HG02610 (cell line): ENCODE measurements around the gene SLC6A5.
"Not testable (repeated sequence)": the region's sequence is repeated elsewhere in the genome, so short reads cannot be mapped to it uniquely, and the experiment has no call there.

ENCODE experiments used
- ATAC-seq: cut with Tn5 transposase; IDR thresholded peaks from one replicate; pipeline ENCODE4 v1.9.1; 2021; ENCODE audit warnings: mild to moderate bottlenecking, moderate library complexity; ENCODE audit not compliant: unreplicated experiment

Gene SLC6A5

DNA sequence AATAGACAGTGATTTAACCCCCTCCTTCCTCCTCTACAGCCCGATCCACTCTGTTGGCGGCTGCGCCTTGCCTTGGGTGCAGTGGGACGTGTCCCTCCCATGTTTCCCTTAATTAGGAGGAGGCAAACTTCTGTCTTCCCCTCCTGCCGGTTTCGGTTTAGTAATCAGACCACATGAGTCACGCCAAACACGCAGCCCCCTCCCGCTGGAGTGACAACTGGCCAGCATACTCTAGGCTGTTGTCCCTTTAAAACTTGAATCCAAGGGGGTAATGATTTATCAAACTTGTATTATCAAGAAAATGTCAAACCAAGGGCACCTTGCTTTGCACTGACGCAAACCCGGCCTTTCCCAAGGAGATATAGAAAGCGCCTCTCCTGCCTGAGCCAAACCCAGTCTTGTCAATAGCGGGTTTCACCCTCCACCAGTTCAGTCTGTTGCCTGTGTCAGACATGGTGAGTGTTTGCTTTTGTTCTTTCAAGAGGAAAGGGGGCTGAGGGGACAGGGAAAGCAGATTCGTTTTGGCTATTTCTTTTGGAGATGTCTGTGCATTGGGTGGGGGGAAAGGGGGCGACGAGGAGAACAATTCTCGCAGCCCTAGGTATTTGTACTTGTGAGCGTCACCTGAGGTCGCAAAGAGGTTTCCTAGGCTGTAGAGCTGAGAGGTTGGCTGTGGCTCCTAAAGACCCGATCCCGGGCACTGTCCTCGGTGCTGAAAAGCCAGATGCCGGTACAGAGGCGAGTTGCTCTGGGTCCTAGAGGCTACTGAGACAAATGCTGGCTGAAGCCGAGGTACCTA lies at the start of gene SLC6A5:
SLC6A5 (plus strand) TSS at position 388 of the 799 bp plus-strand sequence; CDS start at position 453, 65 bp downstream.
- ATAC-seq = no peak

DNA sequence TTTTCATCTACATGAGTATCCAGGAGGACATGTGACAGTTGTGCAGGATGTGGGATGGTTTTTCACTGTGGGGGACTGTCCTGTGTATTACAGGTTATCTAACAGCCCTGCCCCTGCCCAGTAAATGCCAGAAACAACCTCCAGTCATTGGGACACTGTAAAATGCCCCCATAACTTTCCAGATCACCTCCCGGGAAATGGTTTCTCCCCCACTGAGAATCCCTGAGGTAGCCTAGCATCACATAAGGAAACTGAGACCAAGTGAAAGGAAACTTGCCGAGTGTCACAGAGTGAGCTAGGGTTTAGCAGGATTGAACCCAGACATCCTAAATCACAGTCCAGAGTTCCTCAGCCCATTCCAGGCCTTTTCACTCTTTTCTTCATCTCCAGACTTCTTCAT lies 48.3 kb upstream of the SLC6A5 start:
- ATAC-seq = no peak

DNA sequence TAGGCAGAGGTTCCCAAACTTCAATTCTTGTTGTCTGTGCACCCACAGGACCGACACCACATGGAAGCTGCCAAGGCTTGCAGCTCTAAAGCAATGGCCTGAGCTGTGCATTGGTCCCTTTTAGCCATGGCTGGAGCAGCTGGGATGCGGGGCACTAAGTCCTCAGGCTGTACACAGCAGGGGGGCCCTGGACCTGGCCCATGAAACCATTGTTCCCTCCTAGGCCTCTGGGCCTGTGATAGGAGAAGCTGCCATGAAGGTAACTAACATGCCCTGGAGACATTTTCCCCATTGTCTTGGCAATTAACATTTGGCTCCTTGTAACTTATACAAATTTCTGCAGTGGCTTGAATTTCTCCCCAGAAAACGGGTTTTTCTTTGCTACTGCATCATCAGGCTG lies 43.6 kb upstream of the SLC6A5 start:
- no peak for ATAC-seq

DNA sequence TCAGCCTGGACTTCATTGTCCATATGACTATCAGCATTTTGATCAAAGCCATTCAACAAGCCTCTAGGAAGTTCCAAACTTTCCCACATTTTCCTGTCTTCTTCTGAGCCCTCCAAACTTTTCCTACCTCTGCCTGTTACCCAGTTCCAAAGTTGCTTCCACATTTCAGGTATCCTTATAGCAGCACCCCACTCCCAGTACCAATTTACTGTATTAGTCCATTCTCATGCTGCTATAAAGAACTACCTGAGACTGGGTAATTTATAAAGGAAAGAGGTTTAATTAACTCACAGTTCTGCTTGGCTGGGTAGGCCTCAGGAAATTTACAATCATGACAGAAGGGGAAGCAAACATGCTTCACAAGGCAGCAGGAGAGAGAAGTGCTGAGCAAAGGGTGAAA lies 43.0 kb upstream of the SLC6A5 start:
- not testable (repeated sequence) for ATAC-seq

DNA sequence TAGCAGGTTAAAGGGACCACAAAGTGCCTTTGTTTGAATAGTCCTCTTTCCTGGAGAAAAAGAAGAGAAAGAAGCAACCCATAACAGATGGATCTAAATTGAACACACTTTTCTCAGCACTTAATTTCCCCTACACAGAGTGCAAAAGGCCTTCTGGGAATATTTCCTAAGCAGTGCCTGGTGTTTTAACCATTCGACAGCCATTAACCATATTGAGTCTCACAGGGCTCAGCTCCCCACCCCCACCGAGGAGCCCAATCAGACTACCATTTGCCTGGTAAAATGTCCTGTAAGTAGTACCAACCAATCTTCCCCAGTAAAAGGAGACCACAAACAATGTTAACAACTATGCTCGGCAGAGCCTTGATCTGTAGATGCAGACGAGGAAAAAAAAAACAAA lies 40.7 kb upstream of the SLC6A5 start:
- no peak for ATAC-seq

DNA sequence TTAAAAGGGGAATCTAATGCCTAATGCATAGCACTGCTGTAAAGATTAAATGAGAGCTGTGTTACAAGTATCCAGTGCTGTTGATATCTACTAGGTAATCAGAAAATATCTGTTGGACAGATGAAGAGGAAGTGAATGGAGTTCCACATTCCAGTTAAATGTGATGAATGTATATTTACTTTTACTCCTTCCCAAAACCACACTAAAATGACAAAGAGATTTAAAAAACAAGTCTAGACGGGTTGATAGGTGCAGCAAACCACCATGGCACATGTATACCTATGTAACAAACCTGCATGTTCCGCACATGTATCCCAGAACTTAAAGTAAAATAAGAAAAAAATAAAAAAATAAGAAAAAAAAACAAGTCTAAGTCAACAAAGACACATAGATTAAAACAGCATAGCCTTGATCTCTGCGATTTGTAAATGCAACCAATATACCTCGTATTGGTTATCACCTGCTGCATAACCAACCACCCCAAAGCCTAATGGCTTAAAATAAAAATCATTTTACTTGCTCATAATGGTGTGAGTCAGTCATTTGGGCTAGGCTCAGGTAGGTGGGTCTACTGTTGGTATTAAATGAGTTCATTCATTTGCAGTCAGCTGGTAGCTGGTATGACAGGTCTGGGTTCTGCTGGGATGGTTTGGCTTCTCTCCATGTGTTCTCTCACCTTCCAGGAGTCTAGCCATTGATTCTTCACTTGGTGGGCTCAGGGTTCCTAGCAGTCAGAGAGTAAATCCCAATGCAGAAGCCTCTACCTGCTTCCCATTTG lies 39.7 kb upstream of the SLC6A5 start:
- ATAC-seq = no peak

DNA sequence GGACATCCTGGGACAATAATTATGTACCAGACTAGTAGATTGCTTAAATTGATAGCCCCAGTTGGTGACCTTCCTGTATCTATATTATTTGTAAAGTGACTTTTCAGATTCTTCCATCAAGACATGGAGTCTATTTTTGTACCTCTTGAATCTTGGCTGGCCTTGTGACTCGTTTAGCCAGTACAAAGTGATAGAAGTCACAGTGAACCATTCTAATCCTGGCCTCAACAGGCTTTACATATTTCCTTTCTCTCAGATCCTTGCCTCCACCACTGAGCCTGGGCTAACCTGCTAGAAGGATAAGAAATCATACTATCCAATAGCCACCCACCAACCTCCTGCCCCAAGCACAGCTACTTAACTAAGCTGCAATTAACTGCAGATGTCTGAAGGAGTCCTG lies 37.5 kb upstream of the SLC6A5 start:
- no peak for ATAC-seq

DNA sequence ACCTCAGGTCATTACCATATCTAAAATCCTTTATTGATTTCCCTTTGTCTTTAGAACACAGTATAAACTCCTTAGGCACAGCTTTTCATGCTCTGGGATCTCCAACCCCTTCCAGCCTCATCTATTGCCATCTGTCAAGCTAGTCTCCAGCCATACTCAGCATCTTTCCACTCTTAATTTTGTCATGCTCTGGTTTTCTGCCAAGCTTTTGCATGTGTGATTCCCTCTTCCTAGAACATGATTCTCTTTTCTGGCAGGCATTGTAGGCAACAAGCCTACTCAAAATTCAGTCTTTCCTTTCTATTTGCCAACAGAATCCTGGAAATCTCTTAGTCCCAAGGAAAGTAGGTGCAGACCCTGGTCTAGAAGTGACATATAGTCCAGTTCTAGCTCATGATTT lies 35.5 kb upstream of the SLC6A5 start:
- no peak for ATAC-seq

DNA sequence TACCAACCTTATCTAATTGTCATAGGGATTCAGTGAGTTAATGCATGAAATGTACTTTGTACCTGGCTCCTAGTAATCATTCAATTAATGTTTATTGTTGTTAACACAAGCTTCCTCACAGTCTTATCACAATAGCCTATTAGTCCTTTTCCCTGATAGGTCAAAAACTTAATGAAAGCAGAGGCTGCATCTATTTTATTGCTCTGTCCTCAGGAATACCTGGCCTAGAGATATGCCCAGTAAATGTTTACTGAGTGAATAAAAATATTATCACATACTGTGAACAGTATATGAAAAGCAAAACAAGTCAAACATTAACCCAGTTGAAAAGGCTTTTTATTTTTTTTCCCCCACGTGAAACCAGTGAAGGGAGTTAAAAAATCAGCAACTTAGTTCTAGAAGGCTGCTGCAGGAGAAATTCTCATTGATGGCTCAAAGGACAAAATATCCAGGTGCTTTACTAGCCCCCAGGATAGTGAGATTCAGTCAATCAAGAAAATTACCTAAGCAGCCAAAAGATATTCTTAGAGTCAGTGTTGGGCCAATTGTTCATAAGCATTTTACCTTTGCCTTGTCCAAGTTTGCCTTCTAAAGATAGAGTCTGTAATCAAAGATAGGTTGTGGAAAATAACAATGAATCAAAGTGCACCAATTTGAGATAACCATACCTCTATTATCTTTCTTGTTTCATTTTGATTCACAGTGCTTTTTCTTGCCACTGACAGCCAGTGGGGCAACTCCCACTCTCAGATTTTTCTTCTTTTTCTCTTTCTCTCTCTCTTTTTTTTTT lies 34.4 kb upstream of the SLC6A5 start:
- ATAC-seq = no peak

DNA sequence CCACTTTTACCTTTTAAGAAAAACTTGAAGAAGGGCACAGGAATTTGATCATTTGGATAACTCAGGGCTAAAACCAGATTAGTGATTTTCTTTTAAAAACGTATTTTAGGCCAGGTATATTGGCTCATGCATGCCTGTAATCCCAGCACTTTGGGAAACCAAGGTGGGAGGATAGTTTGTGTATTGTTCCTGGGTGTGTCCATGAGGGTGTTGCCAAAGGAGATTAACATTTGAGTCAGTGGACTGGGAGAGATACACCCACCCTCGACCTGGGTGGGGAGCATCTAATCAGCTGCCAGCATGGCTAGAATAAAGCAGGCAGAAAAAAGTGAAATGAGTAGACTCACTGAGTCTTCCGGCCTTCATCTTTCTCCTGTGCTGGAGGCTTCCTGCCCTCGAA lies 33.3 kb upstream of the SLC6A5 start:
- ATAC-seq = not testable (repeated sequence)

DNA sequence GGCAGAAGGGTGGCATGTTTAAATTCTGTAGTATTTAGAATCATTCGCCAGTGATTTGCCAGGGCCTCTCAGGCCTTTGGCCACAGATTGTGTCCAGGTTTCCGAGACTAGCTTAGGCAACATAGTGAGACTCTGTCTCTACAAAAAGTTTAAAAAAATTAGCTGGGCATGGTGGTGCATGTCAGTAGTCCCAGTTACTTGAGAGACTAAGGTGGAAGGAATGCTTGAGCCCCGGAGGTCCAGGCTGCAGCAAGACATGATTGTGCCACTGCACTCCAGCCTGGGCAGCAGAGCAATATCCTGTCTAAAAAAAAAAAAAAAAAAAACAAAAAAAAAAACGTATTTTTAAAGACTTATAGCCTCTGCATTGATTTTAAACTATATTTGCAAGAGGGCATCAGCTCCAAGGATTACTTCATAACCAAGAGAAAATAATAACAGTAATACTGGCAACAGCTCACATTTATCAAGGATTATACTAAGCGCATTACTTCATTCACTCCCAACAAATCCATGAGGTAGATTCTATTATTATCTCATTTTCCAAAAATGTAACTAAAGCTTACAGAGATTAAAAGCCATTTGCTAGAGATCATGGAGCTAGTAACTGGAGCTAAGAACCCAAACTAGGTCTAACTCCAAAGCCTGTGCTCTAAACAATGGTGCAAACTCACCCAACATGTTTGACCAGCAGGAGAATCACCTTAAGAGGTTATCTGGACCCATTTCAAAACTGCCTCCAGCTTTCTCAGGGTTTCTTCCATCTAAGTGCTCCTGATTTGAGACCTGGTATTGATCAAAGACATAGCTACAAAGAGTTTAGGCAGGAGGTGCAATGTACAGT lies 32.6 kb upstream of the SLC6A5 start:
- no peak for ATAC-seq

DNA sequence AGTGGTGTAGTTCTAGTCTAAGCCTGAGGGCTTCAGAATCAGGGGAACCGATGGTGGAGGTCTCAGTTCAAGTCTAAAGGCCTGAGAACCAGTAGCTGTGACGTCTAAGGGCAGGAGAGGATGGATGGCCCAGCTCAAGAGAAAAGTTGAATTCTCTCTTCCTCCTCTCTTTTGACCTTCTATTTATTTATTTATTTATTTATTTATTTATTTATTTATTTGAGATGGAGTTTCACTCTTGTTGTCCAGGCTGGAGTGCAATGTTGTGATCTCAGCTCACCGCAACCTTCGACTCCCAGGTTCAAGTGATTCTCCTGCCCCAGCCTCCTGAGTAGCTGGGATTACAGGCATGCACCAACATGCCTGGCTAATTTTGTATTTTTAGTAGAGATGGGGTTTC lies 19.7 kb upstream of the SLC6A5 start:
- not testable (repeated sequence) for ATAC-seq

DNA sequence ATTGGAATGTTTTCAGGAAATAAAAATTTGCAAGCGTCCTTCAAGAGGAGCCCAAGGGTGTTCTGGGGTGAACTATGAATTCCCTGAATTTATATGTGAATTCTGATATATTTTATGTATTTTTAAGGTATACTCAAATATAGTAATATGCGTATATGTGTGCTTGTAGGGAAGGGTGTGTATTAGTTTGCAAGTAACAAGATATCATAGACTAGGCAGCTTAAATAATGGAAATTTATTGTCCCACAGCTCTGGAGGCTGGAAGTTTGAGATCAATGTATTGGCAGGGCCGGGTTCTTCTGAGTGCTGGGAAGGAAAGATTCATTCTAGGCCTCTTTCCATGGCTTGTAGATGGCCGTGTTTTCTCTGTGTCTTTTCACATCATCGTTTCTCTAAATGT lies 16.2 kb upstream of the SLC6A5 start:
- no peak for ATAC-seq

DNA sequence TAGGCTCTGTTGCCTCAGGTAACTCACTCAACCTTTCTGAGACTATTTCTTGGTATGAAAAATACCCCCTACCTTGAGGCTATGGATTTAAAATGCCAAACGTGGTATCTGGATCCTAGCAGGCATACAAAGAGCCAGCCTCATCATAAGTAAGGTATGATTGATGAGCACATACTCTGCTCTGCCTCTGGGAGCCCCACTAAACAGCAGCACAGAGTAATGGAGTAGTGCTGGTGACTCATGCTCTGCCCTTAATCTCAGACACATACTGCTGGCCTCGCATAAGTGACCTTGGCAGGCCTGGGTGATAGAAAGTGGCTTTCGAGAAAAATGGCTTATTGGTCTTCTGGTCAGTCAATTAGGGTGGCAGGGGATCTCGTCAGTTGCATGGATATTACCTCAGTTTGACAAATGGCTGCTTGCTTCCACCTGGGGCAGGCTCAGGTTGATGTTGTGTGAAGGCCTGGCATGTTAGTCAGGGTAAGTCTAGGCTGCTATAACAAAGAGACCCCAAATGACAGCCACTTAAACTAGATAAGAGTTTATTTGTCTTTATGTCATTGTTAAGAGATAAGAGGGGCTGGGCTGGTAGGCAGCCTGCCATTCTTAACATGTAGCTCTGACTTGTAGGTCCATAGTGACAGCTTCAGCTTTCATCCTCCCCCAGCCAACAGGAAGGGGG lies 15.2 kb upstream of the SLC6A5 start:
- no peak for ATAC-seq

DNA sequence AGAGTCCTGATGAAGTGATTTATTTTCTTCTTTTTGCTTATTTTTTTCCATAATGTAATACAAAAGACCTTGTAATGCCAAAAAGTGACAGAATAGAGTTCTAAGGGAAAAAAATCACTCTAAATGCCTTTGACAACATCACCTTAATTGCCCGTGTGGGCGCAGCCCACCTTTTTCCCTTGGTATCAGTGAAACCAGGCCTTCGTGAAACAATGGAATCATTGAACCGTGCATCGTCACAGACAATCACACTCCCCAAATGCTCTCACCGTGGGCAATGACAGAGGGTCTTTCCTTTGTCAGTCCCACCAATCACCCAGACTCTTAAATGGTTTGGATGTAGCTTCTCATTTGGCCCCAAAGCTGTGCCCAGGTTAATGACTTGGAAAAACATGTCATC lies 9.6 kb upstream of the SLC6A5 start:
- ATAC-seq = no peak

DNA sequence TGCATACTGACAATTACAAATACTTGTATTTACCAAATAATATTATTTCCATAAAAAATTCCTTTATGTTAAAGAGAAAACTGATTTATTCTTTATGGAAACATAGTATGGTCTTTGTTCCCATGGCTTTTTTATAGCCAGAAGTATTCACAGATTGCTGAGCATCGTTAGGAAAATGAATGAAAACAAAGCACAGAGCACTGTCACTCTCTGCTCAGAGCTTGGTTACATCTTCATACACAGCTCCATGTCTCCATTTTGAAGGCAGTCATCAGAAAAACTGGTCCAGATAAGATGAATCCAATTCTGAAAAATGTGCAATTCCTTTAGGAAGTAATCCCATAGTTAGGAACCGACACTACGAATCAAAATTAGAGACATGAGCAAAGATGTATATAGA lies 9.0 kb upstream of the SLC6A5 start:
- ATAC-seq = no peak

DNA sequence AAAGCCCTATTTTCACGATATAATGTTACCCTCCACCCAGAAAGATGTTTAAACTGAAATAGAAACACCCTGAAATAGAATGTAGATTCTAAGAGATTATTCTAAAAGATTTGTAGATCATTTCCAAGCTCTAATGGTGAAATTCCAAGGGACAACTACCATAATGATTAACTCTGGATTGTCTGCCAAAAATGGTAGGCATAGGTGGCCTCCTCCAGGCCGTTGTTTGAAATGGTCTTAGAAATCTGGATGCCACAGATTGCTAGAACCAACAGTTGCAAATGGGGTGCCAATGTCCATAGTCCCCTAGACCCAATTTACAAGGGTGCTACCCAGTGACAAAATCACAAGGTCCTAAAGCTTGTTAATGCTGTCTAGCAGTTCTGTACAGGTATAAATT lies 6.7 kb upstream of the SLC6A5 start:
- ATAC-seq = no peak

DNA sequence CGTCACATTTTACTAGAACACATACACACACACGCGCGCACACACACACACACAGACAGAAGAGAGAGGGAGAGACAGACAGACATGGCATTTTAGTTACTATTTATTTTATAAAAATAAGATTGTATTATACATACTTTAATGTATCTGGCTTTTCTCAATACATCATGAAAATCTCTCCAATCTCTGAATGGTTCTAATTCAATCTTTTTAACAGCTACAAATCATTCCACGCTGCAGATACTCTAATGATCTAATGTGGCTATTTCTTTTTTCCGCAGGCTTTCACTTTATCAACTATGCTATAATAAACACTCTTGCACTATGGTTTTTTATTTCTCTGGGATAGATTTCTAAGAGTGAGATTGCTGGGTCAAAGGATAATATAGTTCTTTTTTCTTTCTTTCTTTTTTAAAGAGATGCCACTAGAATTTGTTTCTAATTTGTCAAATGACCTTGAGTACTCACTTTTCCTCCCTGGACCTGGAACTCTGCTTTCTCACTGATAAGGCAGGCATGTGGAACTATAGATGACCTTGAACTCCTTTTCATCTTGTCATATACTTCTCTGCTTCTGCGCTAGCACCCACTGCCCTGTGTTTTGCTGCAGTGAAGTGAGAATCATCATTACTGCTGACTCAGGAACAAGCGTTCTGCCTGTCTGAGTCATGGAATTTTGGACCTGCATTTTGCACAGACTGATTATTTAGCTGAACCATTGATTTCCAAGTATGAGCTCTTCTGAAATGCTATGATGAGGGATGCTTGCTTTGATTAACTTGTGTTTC lies 4.9 kb upstream of the SLC6A5 start:
- ATAC-seq = no peak

DNA sequence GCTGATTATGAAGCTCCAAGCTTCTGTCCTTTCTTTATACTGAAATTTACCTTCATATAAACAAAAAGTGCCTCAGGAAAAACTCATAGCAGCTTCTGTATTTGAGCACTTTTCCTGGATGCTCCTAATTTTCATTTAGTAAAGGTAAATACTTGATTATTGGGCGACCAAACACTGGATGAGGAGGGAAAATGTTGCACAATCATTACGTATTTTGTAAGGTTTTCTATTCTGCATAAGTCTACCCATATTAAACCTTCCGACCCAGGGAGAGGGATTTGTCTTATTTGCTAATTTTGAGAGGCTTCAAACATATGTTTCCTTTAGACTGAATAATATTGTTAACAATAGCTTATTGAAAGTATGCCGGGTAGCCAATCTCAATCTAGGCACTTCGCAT lies 4.3 kb upstream of the SLC6A5 start:
- ATAC-seq = no peak
